Measurements from ENCODE around the gene EFR3B. TPM values are rescaled to one million over a fixed set of nuclear protein-coding genes. Genes with fewer than 3 reads are reported as not detected.

The EFR3B gene
- polyA plus RNA-seq, 2 of the 4 experiments (the other 2 are of a cell fraction) = 6.5 to 12.5 TPM

DNA sequence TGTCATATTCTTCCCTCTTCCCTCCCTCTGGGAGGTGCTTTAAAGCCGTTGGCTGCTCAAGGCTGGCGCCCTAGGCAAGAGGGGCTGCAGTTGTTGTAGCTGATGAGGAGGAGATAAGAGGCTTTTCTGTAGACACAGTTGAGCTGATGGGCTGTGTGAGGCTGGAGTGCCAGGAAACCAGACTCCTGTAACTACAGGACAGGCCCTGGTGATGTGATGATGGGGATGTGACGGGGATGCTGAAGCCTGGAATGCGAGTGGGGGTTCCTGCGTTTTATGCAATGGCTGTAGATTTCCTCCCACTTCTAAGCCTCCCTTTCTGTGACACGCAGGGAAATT is 5.7 kb upstream of the EFR3B start (continued):
- TF ChIP-seq HOXB5 (CRISPR knock-in tag; IDR thresholded peaks at IDR 0.05) = no peak
- TF ChIP-seq, protein P1, sequence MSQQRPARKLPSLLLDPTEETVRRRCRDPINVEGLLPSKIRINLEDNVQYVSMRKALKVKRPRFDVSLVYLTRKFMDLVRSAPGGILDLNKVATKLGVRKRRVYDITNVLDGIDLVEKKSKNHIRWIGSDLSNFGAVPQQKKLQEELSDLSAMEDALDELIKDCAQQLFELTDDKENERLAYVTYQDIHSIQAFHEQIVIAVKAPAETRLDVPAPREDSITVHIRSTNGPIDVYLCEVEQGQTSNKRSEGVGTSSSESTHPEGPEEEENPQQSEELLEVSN (IDR thresholded peaks at IDR 0.05; ENCODE audit: borderline replicate concordance, low read depth) = no peak
- TF ChIP-seq TFCP2L1 (CRISPR knock-in tag; IDR thresholded peaks at IDR 0.05) = no peak
- no peak for TF ChIP-seq POLR2AphosphoS2 (conservative IDR thresholded peaks at IDR 0.05; ENCODE audit: low read length)
- TF ChIP-seq ESRRA (IDR thresholded peaks at IDR 0.05; ENCODE audit: borderline replicate concordance, low read length) = no peak
- no peak for TF ChIP-seq EHMT2 (IDR thresholded peaks at IDR 0.05; ENCODE audit: low read depth)

- POLR2A ChIA-PET = interaction anchor here (1.0 kb wide), 1 partner anchor 66 kb away, joined by 4 read pairs; no protein-coding TSS in a partner anchor
- no peak overlapping the region for H3K27ac ChIP-seq
- no peak for DNase-seq (ENCODE audit: low read depth in 1 of 2, low spot score in 1 of 2)
- WGBS (ENCODE audit: missing lambda C conversion rate) = 78% methylated on average over 4 of the region's 4 CpGs
- no peak overlapping the region for H3K4me3 ChIP-seq
- peaks cover 17% of the 10 kb centered on the region for H3K4me1 ChIP-seq
- no peak for ATAC-seq
- TF ChIP-seq, protein P2, sequence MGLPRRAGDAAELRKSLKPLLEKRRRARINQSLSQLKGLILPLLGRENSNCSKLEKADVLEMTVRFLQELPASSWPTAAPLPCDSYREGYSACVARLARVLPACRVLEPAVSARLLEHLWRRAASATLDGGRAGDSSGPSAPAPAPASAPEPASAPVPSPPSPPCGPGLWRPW (IDR thresholded peaks at IDR 0.05) = no peak
- TF ChIP-seq, protein P3, sequence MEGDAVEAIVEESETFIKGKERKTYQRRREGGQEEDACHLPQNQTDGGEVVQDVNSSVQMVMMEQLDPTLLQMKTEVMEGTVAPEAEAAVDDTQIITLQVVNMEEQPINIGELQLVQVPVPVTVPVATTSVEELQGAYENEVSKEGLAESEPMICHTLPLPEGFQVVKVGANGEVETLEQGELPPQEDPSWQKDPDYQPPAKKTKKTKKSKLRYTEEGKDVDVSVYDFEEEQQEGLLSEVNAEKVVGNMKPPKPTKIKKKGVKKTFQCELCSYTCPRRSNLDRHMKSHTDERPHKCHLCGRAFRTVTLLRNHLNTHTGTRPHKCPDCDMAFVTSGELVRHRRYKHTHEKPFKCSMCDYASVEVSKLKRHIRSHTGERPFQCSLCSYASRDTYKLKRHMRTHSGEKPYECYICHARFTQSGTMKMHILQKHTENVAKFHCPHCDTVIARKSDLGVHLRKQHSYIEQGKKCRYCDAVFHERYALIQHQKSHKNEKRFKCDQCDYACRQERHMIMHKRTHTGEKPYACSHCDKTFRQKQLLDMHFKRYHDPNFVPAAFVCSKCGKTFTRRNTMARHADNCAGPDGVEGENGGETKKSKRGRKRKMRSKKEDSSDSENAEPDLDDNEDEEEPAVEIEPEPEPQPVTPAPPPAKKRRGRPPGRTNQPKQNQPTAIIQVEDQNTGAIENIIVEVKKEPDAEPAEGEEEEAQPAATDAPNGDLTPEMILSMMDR (IDR thresholded peaks at IDR 0.05) = no peak
- TF ChIP-seq ZSCAN20 (CRISPR knock-in tag; IDR thresholded peaks at IDR 0.05) (no peak), MYC (IDR thresholded peaks at IDR 0.05; ENCODE audit: borderline replicate concordance, low read length) (no peak), ZFP36 (IDR thresholded peaks at IDR 0.05; ENCODE audit: borderline replicate concordance, partially characterized antibody) (no peak), ELK1 (IDR thresholded peaks at IDR 0.05; ENCODE audit: low read depth, low read length) (no peak), JUN (IDR thresholded peaks at IDR 0.05) (no peak), GATA3 (IDR thresholded peaks at IDR 0.05; ENCODE audit: borderline replicate concordance) (no peak), MAFK (IDR thresholded peaks at IDR 0.05; ENCODE audit: partially characterized antibody) (no peak), NPAS2 (CRISPR knock-in tag; IDR thresholded peaks at IDR 0.05; ENCODE audit: borderline replicate concordance) (no peak), TFCP2L1 (CRISPR knock-in tag; IDR thresholded peaks at IDR 0.05) (no peak), HOXA7 (CRISPR knock-in tag; IDR thresholded peaks at IDR 0.05) (no peak), SMC3 (IDR thresholded peaks at IDR 0.05) (no peak), FOSB (CRISPR knock-in tag; IDR thresholded peaks at IDR 0.05) (no peak), SREBF2 (IDR thresholded peaks at IDR 0.05) (no peak), CBX8 (IDR thresholded peaks at IDR 0.05) (no peak), ZNF302 (CRISPR knock-in tag; IDR thresholded peaks at IDR 0.05) (no peak), JUNB (IDR thresholded peaks at IDR 0.05) (no peak)
- TF ChIP-seq, protein P4, sequence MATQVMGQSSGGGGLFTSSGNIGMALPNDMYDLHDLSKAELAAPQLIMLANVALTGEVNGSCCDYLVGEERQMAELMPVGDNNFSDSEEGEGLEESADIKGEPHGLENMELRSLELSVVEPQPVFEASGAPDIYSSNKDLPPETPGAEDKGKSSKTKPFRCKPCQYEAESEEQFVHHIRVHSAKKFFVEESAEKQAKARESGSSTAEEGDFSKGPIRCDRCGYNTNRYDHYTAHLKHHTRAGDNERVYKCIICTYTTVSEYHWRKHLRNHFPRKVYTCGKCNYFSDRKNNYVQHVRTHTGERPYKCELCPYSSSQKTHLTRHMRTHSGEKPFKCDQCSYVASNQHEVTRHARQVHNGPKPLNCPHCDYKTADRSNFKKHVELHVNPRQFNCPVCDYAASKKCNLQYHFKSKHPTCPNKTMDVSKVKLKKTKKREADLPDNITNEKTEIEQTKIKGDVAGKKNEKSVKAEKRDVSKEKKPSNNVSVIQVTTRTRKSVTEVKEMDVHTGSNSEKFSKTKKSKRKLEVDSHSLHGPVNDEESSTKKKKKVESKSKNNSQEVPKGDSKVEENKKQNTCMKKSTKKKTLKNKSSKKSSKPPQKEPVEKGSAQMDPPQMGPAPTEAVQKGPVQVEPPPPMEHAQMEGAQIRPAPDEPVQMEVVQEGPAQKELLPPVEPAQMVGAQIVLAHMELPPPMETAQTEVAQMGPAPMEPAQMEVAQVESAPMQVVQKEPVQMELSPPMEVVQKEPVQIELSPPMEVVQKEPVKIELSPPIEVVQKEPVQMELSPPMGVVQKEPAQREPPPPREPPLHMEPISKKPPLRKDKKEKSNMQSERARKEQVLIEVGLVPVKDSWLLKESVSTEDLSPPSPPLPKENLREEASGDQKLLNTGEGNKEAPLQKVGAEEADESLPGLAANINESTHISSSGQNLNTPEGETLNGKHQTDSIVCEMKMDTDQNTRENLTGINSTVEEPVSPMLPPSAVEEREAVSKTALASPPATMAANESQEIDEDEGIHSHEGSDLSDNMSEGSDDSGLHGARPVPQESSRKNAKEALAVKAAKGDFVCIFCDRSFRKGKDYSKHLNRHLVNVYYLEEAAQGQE (IDR thresholded peaks at IDR 0.05) = no peak
- no peak overlapping the region for H3K4me2 ChIP-seq
- FAIRE-seq = no peak
- H3K9me3 ChIP-seq = no peaks in the 10 kb centered on the region; the same call in 2 of the 3 replicates
- CTCF ChIA-PET = interaction anchor here (1.1 to 3.7 kb wide), 2 partner anchors 63 to 67 kb away, joined by 3 to 52 read pairs; no protein-coding TSS in a partner anchor
Observed at GRCh38 chr2:25039126-25039525, 2.8 kb upstream of the EFR3B start.
